Measurements from ENCODE around the gene MEIS1. TPM values are rescaled to one million over a fixed set of nuclear protein-coding genes. Genes with fewer than 3 reads are reported as not detected.

The MEIS1 gene
- total RNA-seq, 3 donors from 2014 or later, result 23.2 to 196 (median 33.4) TPM

DNA sequence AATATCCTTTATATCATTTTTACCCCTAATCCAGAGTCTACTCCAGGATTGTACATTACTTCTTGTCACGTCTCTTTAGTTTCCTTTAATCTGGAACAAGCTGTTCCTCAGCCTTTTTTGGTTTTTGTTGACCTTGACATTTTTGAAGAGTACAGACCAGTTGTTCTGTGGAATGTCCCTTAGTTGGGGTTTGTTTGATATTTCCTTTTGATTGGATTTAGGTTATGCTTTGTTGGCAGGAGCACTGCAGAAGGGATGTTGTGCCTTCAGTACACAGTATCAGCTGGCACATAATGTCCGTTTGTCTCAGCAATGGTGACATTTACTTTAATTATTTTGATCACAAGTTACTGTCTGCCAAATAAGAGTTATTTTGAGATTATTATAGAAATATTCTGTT is 160.6 kb downstream of the MEIS1 start:
- DNase-seq, result no peak
- no peak for ATAC-seq
- H3K4me3 ChIP-seq, result no peak overlapping the region
- H3K36me3 ChIP-seq (ENCODE audit: low read depth), result no peaks in the 10 kb centered on the region
- H3K9me3 ChIP-seq, result no peaks in the 10 kb centered on the region
- TF ChIP-seq, protein P1, sequence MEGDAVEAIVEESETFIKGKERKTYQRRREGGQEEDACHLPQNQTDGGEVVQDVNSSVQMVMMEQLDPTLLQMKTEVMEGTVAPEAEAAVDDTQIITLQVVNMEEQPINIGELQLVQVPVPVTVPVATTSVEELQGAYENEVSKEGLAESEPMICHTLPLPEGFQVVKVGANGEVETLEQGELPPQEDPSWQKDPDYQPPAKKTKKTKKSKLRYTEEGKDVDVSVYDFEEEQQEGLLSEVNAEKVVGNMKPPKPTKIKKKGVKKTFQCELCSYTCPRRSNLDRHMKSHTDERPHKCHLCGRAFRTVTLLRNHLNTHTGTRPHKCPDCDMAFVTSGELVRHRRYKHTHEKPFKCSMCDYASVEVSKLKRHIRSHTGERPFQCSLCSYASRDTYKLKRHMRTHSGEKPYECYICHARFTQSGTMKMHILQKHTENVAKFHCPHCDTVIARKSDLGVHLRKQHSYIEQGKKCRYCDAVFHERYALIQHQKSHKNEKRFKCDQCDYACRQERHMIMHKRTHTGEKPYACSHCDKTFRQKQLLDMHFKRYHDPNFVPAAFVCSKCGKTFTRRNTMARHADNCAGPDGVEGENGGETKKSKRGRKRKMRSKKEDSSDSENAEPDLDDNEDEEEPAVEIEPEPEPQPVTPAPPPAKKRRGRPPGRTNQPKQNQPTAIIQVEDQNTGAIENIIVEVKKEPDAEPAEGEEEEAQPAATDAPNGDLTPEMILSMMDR (IDR thresholded peaks at IDR 0.05), result no peak
- H3K4me1 ChIP-seq (ENCODE audit: low read depth), result no peaks in the 10 kb centered on the region
- intact Hi-C loops (cut with DNase I, micrococcal nuclease), result no loop called here

DNA sequence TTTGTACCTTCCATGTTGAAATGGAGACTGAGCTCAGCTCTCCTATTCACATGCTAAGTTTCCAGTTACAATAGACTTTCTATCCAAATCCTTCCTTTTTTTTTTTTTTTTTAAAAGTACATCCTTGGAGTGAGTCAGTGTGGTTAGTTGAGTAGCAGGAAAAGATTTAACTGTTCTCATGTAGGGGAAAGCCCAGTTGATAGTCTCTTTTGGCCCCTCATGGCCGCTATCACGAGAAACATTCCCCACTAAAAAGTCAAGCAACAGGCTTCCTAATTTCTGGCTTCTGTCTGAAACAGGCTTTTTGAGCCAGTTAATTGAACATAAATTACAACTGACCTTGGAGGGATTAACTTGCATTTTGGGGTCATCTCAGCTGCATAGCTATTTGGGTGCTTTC is 161.3 kb downstream of the MEIS1 start:
- TF ChIP-seq, protein P1 (IDR thresholded peaks at IDR 0.05), result no peak
- no peaks in the 10 kb centered on the region for H3K9me3 ChIP-seq
- DNase-seq (no peak), ATAC-seq (no peak)
- no peaks in the 10 kb centered on the region for H3K36me3 ChIP-seq (ENCODE audit: low read depth)
- intact Hi-C loops (cut with DNase I, micrococcal nuclease), result no loop called here
- H3K4me1 ChIP-seq (ENCODE audit: low read depth), result no peaks in the 10 kb centered on the region
- no peak overlapping the region for H3K4me3 ChIP-seq

DNA sequence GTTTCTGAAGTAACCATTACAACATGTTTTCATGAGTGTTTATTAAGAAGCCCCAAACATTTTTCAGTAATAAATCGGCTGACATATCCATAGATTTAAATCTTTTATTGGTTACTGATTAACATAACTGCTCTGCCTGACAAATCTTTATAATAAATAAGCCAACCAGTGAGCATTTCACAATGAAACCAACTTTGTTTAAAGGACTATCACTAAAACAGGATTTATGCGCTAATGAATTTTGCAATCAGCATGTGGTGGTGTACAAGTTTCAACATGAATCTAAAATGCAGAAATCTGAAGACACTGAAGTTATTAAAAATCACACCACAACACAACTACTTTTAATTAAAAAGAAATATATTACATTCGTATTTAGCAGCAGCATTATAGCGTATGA is 166.7 kb downstream of the MEIS1 start:
- Histone ChIP-seq H3K9me3 (no peaks in the 10 kb centered on the region), H3K4me3 (no peak overlapping the region), H3K36me3 (ENCODE audit: low read depth) (no peaks in the 10 kb centered on the region), H3K4me1 (ENCODE audit: low read depth) (no peaks in the 10 kb centered on the region)
- no peak for DNase-seq
- TF ChIP-seq, protein P1 (IDR thresholded peaks at IDR 0.05), result no peak
- no peak for ATAC-seq
- intact Hi-C loops (cut with DNase I, micrococcal nuclease), result no loop called here

DNA sequence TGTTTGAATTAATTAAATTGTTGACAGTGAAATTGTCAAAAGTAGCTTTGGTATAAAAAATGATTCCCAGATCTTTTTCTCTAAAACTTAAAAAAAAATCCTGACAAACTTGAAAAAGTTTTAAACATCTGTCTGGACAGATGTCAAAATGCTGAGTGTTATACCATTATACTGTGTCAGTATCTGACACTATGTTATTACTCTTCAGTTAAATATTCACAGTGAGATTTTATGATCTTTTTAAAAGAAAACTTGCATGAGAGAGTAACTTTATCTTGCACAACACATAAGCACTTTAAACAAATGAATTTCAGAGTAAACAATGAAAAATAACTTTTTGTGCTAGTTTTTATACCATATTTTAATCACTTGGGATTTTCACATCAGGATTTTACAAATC is 167.4 kb downstream of the MEIS1 start:
- ATAC-seq (no peak), DNase-seq (no peak)
- Histone ChIP-seq H3K4me3 (no peak overlapping the region), H3K4me1 (ENCODE audit: low read depth) (no peaks in the 10 kb centered on the region), H3K9me3 (no peaks in the 10 kb centered on the region), H3K36me3 (ENCODE audit: low read depth) (no peaks in the 10 kb centered on the region)
- intact Hi-C loops (cut with DNase I, micrococcal nuclease), result no loop called here
- TF ChIP-seq, protein P1 (IDR thresholded peaks at IDR 0.05), result no peak

DNA sequence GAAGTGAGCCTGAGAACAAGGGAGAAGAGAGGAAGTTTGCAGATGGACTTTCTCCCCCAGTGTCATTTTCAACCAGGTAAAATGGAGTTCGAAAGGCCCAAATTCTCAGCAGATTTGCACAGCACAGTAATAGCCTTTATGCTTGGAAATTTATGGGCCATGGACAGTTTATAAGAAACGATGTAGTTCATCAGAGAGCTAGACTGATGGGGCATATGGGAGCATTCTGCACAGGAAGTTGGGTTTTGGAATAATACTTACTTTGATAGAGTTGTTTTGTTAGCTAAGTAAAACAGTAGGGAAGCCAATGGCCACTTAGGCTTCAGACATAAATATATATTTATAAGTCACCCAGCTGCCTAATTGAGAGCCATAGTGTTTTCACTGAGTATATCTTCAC is 169.4 kb downstream of the MEIS1 start:
- no peaks in the 10 kb centered on the region for H3K4me1 ChIP-seq (ENCODE audit: low read depth)
- H3K9me3 ChIP-seq, result no peaks in the 10 kb centered on the region
- ATAC-seq (no peak), DNase-seq (no peak)
- intact Hi-C loops (cut with DNase I, micrococcal nuclease), result no loop called here
- no peaks in the 10 kb centered on the region for H3K36me3 ChIP-seq (ENCODE audit: low read depth)
- TF ChIP-seq, protein P1 (IDR thresholded peaks at IDR 0.05), result no peak
- no peak overlapping the region for H3K4me3 ChIP-seq

DNA sequence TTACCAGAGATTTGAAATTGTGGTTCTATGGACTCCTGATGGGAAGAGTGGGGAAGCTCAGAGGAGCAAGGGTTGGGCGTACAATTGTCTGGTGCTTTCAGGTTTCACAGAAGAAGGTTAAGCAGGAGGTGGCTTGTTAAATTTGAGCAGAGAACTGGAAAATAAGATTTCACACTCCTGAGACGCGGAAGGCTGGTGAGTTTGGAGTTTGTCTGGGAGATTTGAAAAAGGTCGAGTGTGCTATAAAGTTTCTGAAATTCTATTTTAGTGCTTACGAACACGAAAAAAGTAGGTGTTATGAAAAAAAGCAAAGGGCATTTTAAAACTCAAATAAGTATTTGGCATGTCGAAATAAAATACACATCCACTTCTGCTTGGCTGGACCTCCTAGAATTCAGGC is 170.1 kb downstream of the MEIS1 start:
- no peaks in the 10 kb centered on the region for H3K36me3 ChIP-seq (ENCODE audit: low read depth)
- ATAC-seq, result no peak
- no peaks in the 10 kb centered on the region for H3K9me3 ChIP-seq
- intact Hi-C loops (cut with DNase I, micrococcal nuclease), result no loop called here
- no peak for DNase-seq
- no peaks in the 10 kb centered on the region for H3K4me1 ChIP-seq (ENCODE audit: low read depth)
- TF ChIP-seq, protein P1 (IDR thresholded peaks at IDR 0.05), result no peak
- no peak overlapping the region for H3K4me3 ChIP-seq
